NCI-H146 treated with DMSO at 0.1 percent for 48 hours (cell line): ENCODE results near the gene CHAF1A.

Experiments
- DNase-seq: peaks from one replicate; lab custom pipeline; 2025; ENCODE audit not compliant: unreplicated experiment; lab: John Stamatoyannopoulos, UW

The CHAF1A gene

GRCh38 chr19:4432918-4433506 lies 30.6 kb downstream of the CHAF1A start:
- DNase-seq = no peak

- no peak for DNase-seq
Measured at GRCh38 chr19:4434391-4434790, 32.0 kb downstream of the CHAF1A start.

GRCh38 chr19:4436231-4436630 lies 33.8 kb downstream of the CHAF1A start:
- DNase-seq = no peak

GRCh38 chr19:4437103-4437502 lies 34.7 kb downstream of the CHAF1A start:
- no peak for DNase-seq

GRCh38 chr19:4439243-4439642 lies 36.8 kb downstream of the CHAF1A start:
- no peak for DNase-seq

GRCh38 chr19:4441994-4442818 lies 39.8 kb downstream of the CHAF1A start:
- no peak for DNase-seq

GRCh38 chr19:4442819-4443146 lies 40.3 kb downstream of the CHAF1A start:
- DNase-seq = no peak

- no peak for DNase-seq
Measured at GRCh38 chr19:4443188-4443587, 40.7 kb downstream of the CHAF1A start.

- DNase-seq = no peak
Measured at GRCh38 chr19:4443966-4444764, 41.7 kb downstream of the CHAF1A start.

GRCh38 chr19:4444765-4445741 lies 42.6 kb downstream of the CHAF1A start:
- DNase-seq = no peak

- no peak for DNase-seq
Measured at GRCh38 chr19:4445963-4446703, 43.7 kb downstream of the CHAF1A start.

GRCh38 chr19:4446704-4447200 lies 44.3 kb downstream of the CHAF1A start:
- no peak for DNase-seq

- DNase-seq = no peak
Measured at GRCh38 chr19:4447327-4448146, 45.1 kb downstream of the CHAF1A start.

GRCh38 chr19:4448147-4448985 lies 45.9 kb downstream of the CHAF1A start:
- no peak for DNase-seq

GRCh38 chr19:4449022-4449638 lies 46.7 kb downstream of the CHAF1A start:
- no peak for DNase-seq

GRCh38 chr19:4449639-4450028 lies 47.2 kb downstream of the CHAF1A start:
- no peak for DNase-seq

- no peak for DNase-seq
Measured at GRCh38 chr19:4452230-4452990, 50.0 kb downstream of the CHAF1A start.
